KMS-11 (cell line): ENCODE results near the gene ESYT2.

Experiments
- H2AFZ ChIP-seq: fragments of 200-600 bp; sonication (generic); 2 replicates; pipeline ENCODE4 v1.6.1; 2016; ENCODE audit warnings: antibody characterized with exemption, mixed run types, low read depth
- H3K27ac ChIP-seq: fragments of 200-600 bp; sonication (generic); 2 replicates; pipeline ENCODE4 v1.6.1; 2016; ENCODE audit warnings: mild to moderate bottlenecking, mixed run types
- H3K27me3 ChIP-seq: fragments of 200-600 bp; sonication (generic); 2 replicates; pipeline ENCODE4 v1.6.1; 2017; ENCODE audit warnings: mild to moderate bottlenecking, low read depth, mixed run types, moderate library complexity; ENCODE audit not compliant: insufficient read depth
- H3K36me3 ChIP-seq: fragments of 200-600 bp; sonication (generic); 2 replicates; pipeline ENCODE4 v1.6.1; 2017; ENCODE audit warnings: mild to moderate bottlenecking, mixed run types; ENCODE audit not compliant: insufficient read depth
- H3K4me1 ChIP-seq: fragments of 200-600 bp; sonication (generic); 2 replicates; pipeline ENCODE4 v1.6.1; 2016; ENCODE audit warnings: mild to moderate bottlenecking, low read depth, mixed run types; ENCODE audit not compliant: poor library complexity, severe bottlenecking
- H3K4me2 ChIP-seq: fragments of 200-600 bp; sonication (generic); 2 replicates; pipeline ENCODE4 v1.7.0; 2016; ENCODE audit warnings: mild to moderate bottlenecking, mixed run types
- H3K4me3 ChIP-seq: fragments of 200-600 bp; sonication (generic); IDR thresholded peaks from 2 replicates; pipeline ENCODE4 v1.6.1; 2017; ENCODE audit warnings: low read depth, low read length, mixed read lengths; ENCODE audit not compliant: insufficient read depth
- H3K79me2 ChIP-seq: fragments of 200-600 bp; sonication (generic); 2 replicates; pipeline ENCODE4 v1.6.1; 2016; ENCODE audit warnings: low read depth, mixed run types; ENCODE audit not compliant: insufficient read depth
- H3K9ac ChIP-seq: fragments of 200-600 bp; sonication (generic); 2 replicates; pipeline ENCODE4 v1.6.1; 2016; ENCODE audit warnings: mild to moderate bottlenecking, mixed run types
- H4K20me1 ChIP-seq: fragments of 200-600 bp; sonication (generic); 2 replicates; pipeline ENCODE4 v1.6.1; 2016; ENCODE audit warnings: mild to moderate bottlenecking, mixed run types; ENCODE audit not compliant: insufficient read depth
- CTCF ChIP-seq: fragments of 200-600 bp; sonication (generic); conservative IDR thresholded peaks from 2 replicates; pipeline ENCODE4 v1.6.1; 2017; ENCODE audit warnings: low read depth, mild to moderate bottlenecking, antibody characterized with exemption, low read length, moderate library complexity, mixed read lengths

The ESYT2 gene

GRCh38 chr7:158753900-158754299, 75.4 kb downstream of the ESYT2 start:
- no peaks in the 10 kb centered on the region for H3K79me2 ChIP-seq
- no peaks in the 10 kb centered on the region; the same call in 1 of the 2 replicates for H3K36me3 ChIP-seq
- no peak for TF ChIP-seq CTCF
- H4K20me1 ChIP-seq: no peaks in the 10 kb centered on the region
- no peaks in the 10 kb centered on the region for H3K27me3 ChIP-seq
- H2AFZ ChIP-seq: no peak overlapping the region
- H3K27ac ChIP-seq: no peak overlapping the region
- H3K4me3 ChIP-seq: no peak overlapping the region
- H3K9ac ChIP-seq: no peak overlapping the region
- no peak overlapping the region for H3K4me2 ChIP-seq
- no peaks in the 10 kb centered on the region for H3K4me1 ChIP-seq

GRCh38 chr7:158751751-158752150, 77.6 kb downstream of the ESYT2 start:
- no peak for TF ChIP-seq CTCF
- Histone ChIP-seq H3K4me1 (no peaks in the 10 kb centered on the region), H2AFZ (no peak overlapping the region), H3K4me2 (no peak overlapping the region), H4K20me1 (no peaks in the 10 kb centered on the region), H3K9ac (no peak overlapping the region), H3K27ac (no peak overlapping the region), H3K27me3 (no peaks in the 10 kb centered on the region), H3K4me3 (no peak overlapping the region), H3K36me3 (no peaks in the 10 kb centered on the region), H3K79me2 (no peaks in the 10 kb centered on the region)

GRCh38 chr7:158751199-158751598, 78.1 kb downstream of the ESYT2 start:
- no peak for TF ChIP-seq CTCF
- no peak overlapping the region for H2AFZ ChIP-seq

GRCh38 chr7:158750702-158751101, 78.6 kb downstream of the ESYT2 start:
- Histone ChIP-seq H3K36me3 (no peaks in the 10 kb centered on the region), H2AFZ (no peak overlapping the region)

More at GRCh38 chr7:158751199-158751598, 78.1 kb downstream of the ESYT2 start:
- H3K36me3 ChIP-seq: no peaks in the 10 kb centered on the region
- H3K79me2 ChIP-seq: no peaks in the 10 kb centered on the region
- H3K27ac ChIP-seq: no peak overlapping the region
- no peaks in the 10 kb centered on the region for H4K20me1 ChIP-seq
- H3K27me3 ChIP-seq: no peaks in the 10 kb centered on the region
- no peak overlapping the region for H3K4me3 ChIP-seq
- no peak overlapping the region for H3K4me2 ChIP-seq
- no peak overlapping the region for H3K9ac ChIP-seq
- H3K4me1 ChIP-seq: no peaks in the 10 kb centered on the region

More at GRCh38 chr7:158750702-158751101, 78.6 kb downstream of the ESYT2 start:
- Histone ChIP-seq H3K79me2 (no peaks in the 10 kb centered on the region), H3K27me3 (no peaks in the 10 kb centered on the region), H4K20me1 (no peaks in the 10 kb centered on the region), H3K9ac (no peak overlapping the region), H3K4me3 (no peak overlapping the region), H3K27ac (no peak overlapping the region), H3K4me1 (no peaks in the 10 kb centered on the region), H3K4me2 (no peak overlapping the region)
- TF ChIP-seq CTCF: no peak
